PC-9 (cell line): ENCODE results near the gene NUPR2.
"Not testable (repeated sequence)": the region's sequence is repeated elsewhere in the genome, so short reads cannot be mapped to it uniquely, and the experiment has no call there.

Experiments
- EZH2 ChIP-seq: fragments of 200-600 bp; sonication (generic); IDR thresholded peaks from 2 replicates; pipeline ENCODE4 v1.8.0; 2017; ENCODE audit warnings: antibody characterized with exemption, low read depth
- TF ChIP-seq, protein P1 (sequence below): fragments of 200-600 bp; sonication (generic); conservative IDR thresholded peaks from 2 replicates; pipeline ENCODE4 v1.6.1; 2017; ENCODE audit warnings: mixed run types, antibody characterized with exemption, mild to moderate bottlenecking, moderate library complexity

GRCh38 chr7:56104138-56104537 lies 12.1 kb downstream of the NUPR2 start:
- TF ChIP-seq, protein P1, sequence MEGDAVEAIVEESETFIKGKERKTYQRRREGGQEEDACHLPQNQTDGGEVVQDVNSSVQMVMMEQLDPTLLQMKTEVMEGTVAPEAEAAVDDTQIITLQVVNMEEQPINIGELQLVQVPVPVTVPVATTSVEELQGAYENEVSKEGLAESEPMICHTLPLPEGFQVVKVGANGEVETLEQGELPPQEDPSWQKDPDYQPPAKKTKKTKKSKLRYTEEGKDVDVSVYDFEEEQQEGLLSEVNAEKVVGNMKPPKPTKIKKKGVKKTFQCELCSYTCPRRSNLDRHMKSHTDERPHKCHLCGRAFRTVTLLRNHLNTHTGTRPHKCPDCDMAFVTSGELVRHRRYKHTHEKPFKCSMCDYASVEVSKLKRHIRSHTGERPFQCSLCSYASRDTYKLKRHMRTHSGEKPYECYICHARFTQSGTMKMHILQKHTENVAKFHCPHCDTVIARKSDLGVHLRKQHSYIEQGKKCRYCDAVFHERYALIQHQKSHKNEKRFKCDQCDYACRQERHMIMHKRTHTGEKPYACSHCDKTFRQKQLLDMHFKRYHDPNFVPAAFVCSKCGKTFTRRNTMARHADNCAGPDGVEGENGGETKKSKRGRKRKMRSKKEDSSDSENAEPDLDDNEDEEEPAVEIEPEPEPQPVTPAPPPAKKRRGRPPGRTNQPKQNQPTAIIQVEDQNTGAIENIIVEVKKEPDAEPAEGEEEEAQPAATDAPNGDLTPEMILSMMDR: not testable (repeated sequence)
- not testable (repeated sequence) for TF ChIP-seq EZH2
